HG03025 (cell line): ENCODE data around the gene RRN3.
"Not testable (repeated sequence)": the region's sequence is repeated elsewhere in the genome, so short reads cannot be mapped to it uniquely, and the experiment has no call there.

ENCODE experiments used
- ATAC-seq: cut with Tn5 transposase; IDR thresholded peaks from one replicate; pipeline ENCODE4 v1.9.1; 2021; ENCODE audit warnings: mild to moderate bottlenecking, moderate library complexity; ENCODE audit not compliant: unreplicated experiment, low FRiP score

The RRN3 gene, protein sequence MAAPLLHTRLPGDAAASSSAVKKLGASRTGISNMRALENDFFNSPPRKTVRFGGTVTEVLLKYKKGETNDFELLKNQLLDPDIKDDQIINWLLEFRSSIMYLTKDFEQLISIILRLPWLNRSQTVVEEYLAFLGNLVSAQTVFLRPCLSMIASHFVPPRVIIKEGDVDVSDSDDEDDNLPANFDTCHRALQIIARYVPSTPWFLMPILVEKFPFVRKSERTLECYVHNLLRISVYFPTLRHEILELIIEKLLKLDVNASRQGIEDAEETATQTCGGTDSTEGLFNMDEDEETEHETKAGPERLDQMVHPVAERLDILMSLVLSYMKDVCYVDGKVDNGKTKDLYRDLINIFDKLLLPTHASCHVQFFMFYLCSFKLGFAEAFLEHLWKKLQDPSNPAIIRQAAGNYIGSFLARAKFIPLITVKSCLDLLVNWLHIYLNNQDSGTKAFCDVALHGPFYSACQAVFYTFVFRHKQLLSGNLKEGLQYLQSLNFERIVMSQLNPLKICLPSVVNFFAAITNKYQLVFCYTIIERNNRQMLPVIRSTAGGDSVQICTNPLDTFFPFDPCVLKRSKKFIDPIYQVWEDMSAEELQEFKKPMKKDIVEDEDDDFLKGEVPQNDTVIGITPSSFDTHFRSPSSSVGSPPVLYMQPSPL

DNA sequence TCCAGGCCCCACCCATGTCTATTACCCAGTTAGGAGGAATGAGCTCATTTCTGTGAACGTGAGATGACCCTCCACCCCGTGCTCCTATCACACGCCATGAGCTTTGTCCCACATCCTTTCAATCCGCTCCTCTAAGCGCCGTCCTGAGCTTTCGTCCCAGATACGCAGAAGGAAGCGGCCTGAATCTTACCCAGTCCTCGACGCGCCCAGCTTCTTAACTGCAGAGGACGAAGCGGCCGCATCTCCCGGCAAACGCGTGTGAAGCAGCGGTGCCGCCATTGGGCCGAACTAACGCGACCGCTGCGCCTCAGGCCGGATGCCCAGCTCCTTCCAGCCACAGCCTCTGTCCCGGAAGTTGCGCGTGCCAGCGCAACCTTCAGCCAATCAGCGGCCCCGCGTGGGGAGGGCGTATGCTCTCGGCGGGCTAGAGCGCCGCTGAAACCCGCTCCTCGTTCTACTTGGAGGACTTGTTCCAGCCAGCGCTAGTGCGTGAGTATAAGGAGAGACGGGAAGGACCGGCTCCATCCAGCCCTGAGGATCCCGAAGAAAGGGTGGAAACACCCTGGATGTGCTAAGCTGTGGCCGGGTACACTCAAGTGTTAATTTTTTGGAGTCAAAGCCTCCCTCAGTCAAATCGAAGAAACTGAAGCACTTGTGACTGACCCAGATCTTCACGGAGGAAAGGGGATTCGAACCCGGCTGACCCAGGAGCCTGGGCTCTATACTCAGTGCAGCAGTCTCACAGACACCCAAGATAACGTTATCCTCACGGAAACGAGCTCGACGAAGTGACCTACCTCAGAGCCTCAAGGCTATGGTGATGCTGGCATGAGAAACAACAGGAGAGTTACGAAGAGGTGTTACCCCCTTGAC, at the start of gene RRN3:
Gene RRN3, minus strand, starts transcription at position 318 of the 873 bp plus-strand sequence. Its CDS starts 39 bp downstream, at position 279.
- ATAC-seq: peak; percentile 93

DNA sequence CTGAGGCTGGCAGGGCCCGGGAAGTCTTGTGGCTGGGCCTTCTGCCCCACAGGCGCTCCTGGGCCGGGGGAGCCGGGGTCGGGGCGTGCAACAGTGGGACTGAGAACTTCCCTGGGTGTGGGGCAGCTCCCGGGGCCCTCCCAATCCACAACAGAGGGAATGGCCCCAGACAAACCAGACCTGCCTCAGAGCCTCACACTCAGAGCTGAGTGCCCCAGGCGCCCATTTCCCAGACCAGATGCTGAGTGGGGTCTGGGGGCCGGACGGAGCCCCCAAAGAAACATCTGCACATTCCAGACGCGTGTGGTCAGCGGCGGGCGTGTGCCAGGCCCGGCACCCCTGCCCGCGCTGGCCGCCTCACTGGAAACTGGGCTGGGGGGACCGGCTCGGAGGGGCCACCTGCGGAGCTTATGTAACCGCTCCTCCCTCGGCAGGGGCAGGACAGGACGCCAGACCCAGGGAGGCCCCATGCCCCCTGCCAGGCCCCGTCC, 49.6 kb upstream of the RRN3 start:
- not testable (repeated sequence) for ATAC-seq

DNA sequence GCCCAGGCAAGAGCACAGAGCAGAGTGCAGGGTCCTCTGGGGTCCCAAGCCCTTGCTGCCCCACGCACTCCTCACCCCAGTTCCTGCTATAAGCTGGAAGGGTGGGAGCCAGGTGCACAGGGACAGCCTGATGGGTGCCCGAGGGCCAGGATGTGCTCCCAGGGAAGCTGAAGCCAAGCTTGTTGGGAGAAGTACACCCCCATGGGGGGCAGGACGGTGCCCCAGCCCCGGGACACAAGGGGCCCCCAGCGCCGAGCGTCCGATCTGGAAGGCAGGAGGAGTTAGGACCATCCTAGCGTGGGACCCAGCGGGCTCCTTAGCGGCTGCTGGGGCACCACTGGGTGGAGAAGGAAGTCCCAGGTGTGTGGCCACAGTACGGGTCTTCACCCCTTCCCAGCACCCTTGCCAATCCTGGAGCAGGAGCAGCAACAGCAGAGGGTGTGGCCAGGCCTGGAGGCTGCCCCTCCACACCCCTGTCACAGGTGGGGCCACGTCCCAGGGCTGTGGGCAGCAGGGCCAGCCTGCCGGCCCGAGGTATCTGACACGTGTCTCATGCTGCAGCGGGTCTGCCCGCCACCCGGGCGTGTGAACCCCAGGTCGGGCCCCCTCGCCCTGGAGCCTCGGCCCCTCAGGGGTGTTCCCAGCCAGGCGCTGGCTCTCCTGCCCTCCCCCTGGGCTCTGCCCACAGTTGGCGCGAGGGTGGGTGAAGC, 49.0 kb upstream of the RRN3 start:
- ATAC-seq: not testable (repeated sequence)

DNA sequence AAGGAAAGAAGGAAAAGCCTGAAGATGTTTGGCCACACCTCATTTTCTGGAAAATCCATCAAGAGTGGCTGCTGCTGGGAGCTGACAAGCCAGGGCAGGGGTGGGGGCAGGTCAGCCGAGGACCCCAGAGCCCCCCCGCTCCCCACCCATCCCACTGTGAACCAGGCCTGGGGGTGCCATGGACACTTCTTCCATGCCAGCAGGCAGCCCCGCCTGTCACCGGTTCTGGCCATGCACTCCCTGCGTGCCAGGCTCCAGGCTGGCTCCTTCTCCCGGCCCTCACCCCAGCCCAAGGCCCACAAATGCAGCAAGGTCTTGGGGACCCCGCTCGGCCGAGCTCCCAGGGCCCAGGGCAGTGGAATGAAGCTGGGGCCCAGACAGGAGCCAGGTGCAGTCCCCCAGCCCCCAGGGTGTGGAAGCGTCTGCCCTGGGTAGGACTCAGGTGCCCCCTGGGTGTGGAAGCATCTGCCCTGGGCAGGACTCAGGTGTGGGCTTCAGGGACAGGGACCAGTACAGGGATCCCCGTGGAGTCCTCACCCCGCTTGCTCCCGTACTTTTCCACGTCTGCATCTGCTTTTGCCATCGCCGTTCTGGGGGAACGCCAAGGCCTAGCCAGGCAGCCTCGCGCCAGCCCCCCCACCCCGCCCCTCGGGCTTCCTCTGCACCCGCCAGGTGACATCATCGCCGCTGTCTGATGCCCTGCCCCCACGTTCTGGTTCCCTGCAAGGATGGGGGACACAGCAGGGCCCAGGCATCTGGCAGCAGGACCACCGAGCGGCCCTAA, 48.2 kb upstream of the RRN3 start:
- not testable (repeated sequence) for ATAC-seq

DNA sequence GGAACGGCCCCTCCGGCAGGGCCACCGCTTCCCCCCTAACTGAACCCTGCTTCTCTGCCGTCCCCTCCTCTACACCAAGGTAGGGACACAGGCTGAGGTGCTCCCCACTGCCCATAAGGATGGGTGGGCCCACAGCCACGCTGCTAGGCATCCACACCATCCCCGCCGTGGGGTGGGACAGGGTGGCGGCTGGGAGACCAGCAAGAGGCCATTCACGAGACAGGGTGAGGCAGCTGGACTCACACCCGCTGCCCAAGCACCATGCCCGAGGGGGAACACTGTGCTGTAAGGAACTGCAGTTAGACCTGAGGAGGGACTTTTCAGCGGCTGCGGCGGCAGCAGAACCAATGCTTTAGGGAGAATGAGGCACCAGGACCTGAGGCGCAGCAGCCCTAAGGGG, 47.5 kb upstream of the RRN3 start:
- no peak for ATAC-seq

DNA sequence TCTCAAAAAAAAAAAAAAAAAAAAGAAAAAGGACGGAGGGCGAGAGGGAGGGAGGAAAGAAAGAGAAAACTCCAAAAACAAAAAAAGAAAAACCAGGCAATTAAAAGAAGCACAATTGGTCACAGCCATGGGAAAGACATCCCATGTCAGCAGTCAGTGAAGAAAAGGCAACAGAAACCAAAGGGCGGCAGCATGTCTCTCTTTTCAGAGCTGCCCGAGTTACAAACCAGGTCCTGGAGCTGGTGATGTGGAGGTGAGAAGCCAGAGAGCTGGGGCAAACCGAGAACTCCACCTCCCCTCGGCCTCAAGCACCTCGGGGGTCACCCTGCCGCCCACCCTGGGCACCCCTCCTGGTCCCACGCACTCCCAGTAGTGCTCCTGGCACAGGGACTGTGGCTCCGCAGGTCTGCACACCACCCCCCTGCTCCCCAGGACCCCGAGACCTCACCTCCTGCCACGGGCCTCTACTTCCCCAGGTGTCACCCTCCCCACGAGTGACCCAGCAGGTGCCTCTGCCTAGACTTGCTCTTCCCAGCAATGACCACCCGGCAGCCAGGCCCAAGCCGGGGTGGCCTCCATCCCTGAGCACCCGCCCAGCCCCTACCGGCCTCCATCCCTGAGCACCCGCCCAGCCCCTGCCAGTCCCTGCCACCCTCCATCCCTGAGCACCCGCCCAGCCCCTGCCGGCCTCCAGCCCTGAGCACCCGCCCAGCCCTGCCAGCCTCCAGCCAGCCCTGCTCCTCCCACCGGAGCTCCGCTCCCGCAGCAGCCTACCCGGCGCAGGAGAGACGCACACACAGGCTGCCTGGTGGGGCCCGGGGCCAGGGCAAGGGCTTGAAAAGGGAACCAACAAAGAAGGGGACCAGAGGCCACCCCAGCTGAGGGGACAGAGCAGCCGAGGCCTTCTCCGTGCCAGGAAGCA, 46.6 kb upstream of the RRN3 start:
- ATAC-seq: not testable (repeated sequence)

DNA sequence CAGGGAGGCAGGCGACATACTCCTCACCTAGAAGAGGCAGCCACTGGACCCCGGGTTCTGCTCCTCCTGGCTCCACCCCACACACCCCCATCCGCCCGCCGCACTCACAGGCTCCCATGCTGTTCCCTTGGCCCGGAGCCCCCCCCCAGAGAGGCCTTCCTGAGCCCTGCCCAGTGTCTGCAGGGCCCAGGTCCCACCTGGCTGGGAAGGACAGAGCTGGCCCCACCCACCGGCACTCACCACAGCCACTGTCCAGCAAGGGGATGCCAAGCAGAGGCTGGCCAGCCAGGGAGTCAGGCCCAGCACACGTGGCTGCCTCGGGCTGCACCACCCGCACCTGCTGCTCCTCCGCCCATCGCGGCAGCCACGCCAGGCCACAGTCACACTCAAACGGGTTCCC, 43.4 kb upstream of the RRN3 start:
- not testable (repeated sequence) for ATAC-seq

DNA sequence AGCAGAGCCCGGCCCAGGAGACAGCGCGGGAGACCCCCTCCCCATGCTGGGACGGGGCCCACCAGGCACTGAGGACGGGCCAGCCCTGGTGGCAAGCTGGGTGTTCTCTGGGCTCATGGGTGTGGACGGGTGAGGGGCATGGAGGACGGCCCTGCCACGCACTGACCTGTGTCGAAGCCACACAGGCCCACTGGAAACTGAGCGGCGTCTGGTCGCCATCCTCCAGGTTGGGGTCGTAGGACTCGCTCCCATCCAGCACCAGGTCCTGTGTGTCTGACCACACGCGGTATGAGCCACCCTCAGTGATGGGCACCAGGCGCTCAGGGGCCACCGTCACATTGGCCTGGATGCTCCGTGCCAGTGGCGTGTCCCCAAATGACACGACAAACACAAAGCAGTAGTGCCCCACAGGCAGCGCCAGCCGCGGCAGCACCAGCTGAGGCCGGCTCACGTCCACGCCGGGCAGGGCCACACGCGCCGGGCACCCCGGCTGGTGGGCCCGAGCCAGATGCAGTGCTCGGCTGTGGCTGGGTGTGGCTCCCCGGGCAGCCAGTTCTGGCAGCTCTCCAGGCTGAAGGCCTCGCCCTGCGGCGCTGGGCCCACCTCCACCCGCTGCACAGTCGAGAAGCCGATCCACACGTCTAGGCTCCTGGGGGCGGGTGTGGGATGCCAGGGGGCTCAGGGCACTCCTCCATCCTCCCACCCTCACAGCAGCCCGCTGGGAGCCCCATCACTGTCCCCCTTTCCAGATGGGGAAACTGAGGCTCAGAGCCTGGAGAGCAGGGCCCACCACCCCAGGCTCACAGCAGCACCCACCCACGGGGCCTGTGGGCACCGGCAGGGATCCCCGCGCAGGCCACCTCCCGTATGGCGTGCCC, 41.6 kb upstream of the RRN3 start:
- ATAC-seq: not testable (repeated sequence)

DNA sequence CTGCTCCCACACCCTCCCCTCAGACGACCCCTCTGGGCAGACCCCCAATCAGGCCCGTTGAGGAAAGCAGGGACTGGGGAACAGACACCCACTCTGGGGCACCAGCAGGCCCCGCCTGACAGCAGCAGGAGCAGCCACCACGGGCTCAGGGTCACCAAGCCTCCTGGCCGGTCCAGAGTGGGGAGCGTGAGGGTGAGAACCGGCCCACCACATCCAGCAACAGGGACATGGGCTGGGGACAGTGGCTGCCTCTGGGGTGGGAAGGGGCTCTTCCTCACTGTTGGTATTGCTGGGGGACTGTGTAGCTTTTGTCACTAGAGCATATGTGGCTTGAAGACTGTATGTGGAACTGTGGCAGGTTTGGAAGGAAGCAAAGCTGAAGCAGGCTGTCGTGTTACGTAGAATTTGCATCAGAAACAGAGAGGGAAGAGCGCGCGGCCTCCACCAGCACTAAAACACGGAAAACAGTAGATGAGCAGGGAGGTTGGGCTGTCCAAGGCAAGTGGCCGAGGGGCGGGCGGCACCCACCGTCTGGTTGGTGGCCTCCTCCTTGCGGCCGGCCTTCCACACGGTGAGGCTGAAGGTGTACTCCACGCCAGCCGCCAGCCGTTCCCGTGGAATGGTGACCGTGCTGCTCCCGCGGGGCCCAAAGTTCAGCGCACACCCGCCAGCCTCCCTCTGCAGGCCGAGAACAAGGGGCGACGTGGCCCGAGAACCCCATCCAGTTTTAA, 40.8 kb upstream of the RRN3 start:
- ATAC-seq: not testable (repeated sequence)

DNA sequence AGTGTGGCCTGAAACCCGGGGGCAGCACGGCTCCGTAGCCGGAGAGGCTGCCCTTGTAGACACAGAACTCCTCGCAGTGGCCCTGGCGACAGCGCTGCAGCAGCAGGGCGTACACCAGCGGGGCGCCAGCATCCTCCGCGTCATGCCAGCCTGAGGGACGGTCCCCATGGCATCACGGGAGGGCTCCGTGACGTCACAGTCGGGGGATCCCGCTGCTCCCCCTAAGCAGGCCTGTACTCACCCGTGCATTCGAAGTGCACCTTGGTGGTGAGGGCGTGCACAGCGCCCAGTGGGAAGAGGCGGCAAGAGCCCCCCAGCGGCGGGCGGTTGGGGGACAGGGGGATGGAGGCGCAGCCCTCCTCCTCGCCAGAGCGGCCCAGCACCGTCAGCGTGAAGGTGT, 39.5 kb upstream of the RRN3 start:
- not testable (repeated sequence) for ATAC-seq

DNA sequence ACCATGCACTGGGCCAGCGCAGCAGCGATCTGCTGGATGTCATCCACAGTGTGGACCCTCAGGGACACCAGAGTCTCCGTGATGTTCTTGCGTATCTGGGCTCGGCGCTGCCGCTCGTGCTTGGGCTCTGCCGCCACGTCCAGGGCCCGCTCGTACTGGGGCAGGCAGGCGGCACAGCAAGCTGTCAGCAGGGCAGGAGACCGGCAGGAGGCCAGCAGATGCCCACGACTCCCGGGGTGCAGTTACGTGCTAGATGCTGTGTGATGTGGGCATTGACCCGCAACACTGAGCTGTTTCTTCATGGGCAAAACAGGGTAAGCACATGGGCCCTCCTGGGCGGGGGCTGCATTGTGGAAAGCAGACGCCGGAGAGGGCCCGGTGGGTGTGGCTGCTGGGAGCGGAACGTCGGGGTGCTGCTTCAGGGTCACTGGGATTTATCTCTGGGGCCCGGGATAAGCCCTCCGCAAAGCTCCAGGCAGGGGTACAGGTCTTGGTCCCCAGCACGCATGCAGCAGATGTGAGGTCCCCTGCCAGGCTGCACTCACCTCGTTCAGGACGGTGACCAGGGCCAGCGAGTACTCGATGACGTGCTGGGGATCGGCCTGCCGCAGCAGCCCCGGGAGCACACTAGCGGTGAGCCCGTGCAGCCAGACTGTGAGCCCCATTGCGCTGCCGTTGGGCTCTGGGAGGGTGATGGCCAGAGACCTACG, 38.8 kb upstream of the RRN3 start:
- not testable (repeated sequence) for ATAC-seq

DNA sequence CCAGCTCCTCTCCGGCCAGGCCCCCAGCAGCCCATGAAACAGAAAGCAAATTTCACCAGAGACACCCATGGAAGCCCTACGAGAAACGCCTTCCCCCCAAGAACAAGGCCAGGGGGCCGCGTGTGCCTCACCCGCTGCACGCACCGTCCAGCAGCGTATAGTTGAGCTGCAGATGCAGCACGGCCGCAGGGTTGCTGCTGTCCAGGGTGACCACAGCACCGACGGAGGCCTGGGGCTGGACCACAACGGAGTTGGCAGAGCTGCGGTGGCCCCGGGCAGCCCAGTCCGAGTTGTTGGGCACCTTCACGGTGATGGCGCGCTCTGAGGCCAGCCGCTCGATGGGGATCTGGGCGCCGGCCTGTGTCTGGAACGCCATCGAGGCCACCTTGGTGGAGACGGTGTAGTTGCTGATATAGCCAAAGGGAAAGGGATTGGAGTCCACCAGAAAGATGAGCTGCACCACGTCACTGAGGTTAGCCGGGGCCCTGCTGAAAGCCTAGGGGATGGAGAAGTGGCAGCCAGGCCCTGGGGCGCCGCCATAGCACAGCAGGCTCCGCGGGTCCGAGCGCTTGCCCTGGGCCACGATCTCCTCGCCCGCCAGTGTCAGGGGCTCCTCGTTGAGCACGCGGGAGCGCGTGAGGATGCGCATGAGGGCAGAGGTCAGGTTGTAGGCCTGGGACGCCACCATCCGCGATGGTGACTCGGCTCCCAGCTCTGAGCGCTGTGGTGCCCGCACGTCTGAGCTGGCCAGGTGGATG, 37.0 kb upstream of the RRN3 start:
- not testable (repeated sequence) for ATAC-seq

DNA sequence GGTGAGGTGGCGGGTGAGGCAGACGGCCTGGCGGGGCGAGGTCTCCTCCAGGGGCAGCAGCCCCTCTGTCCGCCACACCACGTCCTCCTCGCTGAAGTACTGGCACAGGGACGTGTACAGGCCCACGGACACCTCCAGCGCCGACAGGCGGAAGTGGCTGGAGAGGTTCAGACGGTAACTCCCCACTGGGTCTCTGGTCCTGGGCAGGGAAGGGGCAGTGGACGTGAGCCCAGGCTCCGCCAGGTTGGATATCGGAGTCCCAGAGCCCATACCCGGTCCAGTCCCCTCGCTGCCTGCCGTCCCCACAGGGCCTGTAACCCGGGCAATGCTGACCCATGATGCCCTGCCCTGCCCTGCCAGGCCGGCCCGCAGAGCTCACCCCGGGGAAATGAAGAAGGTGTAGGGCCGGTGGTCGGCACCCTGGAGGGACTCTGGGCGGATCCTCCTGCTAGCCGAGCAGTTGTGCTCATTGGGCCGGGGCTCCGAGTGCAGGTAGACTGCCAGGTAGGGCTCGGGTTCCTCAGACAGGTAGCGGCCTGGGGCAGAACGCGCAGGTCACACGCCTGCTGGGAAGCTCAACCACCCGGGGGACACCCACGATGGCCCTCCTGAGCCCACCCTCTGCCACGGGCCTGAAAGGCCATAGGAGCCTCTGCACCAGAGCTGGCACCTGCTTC, 36.3 kb upstream of the RRN3 start:
- not testable (repeated sequence) for ATAC-seq

DNA sequence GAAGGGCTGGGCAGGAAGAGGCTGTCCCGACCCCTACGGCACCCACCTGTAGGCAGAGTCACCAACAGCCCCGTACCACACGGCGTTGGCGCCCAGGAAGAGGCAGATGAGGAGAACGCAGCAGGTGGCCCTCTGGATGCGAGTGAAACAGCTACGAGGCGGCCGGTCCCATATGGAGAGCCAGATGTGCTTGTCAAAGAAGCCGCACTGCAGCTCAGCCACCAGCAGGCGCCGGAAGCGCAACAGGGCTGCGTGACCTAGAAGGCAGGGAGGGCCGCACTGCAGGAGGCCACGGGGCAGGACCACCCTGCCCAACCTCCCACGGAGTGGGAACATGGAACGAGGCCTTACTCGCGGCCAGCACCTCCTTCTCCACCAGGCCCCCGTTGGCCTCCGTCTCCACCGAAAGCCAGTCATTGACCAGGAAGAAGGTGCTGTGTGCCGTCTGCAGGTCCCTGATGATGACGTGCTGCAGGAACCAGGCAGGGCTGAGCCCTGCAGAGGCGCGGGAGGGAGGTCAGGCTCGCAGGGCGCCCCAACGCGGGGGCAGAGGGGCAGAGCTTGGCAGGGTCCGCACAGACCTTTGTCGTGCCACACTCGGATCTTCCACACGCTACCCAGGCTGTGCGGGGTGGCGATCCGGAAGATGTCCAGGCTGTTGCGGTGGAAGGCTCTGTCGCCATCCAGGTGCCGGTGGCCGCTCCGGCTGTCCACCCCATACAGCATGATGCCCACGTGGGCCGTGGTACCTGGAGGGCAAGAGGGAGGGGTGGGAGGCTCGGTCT, 33.8 kb upstream of the RRN3 start:
- not testable (repeated sequence) for ATAC-seq
